ENCODE results near the gene CCZ1B.
"Not testable (repeated sequence)": the region's sequence is repeated elsewhere in the genome, so short reads cannot be mapped to it uniquely, and the experiment has no call there.

CCZ1B gene

DNA sequence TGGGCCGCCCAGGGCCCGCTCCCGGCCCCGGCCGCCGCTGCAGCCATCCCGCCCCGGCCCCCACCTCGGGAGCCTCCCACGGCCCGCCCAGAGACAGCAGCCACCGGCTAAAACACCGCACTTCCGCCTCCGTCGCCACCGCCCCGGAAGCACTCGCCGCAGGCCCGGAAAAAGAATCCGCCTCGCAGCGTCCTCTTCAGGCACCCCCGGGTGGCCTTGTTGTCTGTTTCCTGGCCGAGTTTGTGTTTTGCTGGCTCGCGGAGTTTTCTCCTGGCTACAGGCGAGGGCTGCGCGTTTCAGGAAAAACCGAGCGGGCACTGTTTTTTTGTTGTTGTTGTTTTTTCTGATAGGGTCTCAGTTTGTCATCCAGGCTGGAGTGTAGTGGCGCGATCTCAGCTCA is at the start of gene CCZ1B:
Gene CCZ1B (minus strand): TSS at position 125 of the 400 bp plus-strand sequence. CDS start 78 bp downstream, at position 47.
- DNase-seq: peak; percentile 74

GRCh38 chr7:6875022-6875421 is 48.9 kb upstream of the CCZ1B start:
- not testable (repeated sequence) for DNase-seq

- not testable (repeated sequence) for DNase-seq
These were observed 46.3 kb upstream of the CCZ1B start for GRCh38 chr7:6872246-6872945.

GRCh38 chr7:6871421-6872144 is 45.5 kb upstream of the CCZ1B start:
- DNase-seq: peak; percentile 8

DNA sequence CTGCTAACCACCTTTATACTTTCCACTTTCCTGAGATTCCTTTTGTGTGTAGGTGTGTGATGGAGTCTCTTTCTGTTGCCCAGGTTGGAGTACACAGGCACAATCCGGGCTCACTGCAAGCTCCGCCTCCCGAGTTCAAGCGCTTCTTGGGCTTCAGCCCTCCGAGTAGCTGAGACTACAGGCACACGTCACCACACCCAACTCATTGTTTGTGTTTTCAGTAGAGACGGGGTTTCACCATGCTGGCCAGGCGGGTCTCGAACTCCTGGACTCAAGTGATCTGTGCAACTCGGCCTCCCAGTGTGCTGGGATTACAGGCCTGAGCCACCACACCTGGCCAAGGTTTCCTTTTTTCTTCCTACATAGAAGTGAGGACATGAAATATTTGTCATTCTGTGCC is 38.7 kb upstream of the CCZ1B start:
- DNase-seq: not testable (repeated sequence)

DNA sequence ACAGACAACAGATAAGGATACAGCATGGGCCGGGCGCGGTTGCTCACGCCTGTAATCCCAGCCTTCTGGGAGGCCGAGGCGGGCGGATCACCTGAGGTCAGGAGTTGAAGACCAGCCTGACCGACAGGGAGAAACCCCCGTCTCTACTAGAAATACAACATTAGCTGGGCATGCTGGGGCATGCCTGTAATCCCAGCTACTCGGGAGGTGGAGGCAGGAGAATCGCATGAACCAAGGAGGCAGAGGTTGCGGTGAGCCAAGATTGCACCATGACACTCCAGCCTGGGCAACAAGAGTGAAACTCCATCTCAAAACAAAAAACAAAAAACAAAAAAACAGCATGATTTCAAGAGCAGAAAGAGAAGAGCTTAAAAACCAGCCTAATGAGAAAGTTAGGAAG is 38.1 kb upstream of the CCZ1B start:
- not testable (repeated sequence) for DNase-seq

GRCh38 chr7:6862876-6863275 is 36.8 kb upstream of the CCZ1B start:
- not testable (repeated sequence) for DNase-seq

GRCh38 chr7:6857721-6858314 is 31.7 kb upstream of the CCZ1B start:
- DNase-seq: peak; percentile 70

DNA sequence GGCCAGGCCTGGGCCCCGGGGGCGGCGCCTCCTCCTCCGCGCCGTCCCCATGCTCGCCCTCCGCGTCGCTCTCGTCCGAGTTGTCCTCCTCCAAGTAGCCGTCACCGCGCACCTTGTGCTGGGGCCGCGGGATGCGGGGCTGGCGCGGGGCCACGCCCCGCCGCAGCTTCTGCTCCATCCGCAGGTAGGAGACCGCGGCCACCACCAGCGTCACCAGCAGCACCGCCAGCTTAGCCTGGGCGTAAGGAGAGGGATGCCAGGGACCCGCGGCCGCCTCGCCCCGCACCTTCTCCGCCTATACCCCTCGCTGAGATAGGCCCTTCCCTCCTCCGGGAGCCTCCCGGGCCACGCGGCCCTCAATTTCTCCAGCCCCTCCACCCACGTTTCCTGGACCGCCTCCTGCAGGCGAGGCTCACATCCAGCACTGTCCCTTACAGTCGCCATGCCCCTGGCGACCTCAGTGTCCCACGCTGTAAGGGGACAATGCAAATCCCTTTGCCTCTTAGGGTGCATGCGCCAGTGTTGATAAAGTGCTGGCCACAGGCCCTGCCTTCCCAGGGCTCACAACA is 29.6 kb upstream of the CCZ1B start:
- DNase-seq: not testable (repeated sequence)

DNA sequence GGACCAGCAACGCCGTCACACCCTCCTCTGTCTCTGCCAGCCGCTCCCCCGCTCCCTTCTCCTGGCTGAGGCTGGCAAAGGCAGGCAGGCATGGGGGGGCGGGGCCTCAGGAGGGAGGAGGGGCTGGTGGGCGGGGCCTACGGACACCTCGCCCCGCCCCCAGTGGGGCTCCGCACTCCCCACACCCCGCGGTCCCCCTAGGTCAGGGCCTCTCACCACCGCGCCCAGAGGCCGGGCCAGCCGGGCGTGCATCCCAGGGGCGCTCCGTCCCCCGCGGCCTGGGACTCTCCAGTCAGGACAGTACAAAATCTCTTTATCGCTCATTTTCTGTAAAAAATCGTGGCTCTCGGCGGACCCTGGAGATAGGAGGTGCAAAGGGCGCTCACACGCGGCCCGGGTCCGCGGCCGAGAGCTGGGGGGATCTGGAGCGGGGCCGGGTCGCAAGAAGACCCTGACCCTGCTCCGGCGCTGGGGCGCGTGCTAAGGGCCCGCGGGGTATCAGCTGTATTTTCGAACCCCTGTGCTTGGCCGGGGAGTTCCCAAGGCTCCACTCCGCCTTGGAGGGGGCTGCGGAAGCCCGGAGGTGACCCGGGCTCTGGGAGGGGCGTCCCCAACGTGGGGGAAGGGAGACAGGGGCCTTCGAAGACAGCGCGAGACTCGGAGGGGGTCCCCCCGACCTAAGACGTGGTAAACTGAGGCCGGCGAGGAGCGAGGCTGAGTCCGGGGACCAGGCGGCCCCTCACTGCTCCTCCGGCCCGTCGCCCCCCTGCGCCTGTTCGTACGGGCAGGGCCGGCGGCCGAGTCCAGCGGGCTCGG is 28.9 kb upstream of the CCZ1B start:
- DNase-seq: peak; percentile 6

DNA sequence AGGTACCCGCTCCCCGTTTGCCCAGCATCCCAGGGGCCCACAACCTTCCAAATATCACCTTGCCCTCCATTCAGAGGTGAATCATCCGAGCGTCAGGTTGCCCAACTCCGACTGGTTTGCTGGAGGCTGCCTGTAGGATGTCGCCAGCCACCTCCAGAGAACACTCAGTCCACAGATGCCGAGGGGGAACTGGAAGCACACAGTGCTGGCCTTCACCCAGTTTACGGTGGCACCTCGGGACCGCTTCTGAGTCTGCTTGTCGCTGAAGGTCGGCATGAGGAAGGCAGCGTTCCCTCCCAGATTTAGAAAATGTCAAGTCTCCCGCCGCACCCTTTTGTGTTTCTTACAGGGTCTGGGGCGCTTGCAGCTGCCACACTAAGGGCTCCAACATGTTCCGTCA is 27.6 kb upstream of the CCZ1B start:
- DNase-seq: not testable (repeated sequence)

DNA sequence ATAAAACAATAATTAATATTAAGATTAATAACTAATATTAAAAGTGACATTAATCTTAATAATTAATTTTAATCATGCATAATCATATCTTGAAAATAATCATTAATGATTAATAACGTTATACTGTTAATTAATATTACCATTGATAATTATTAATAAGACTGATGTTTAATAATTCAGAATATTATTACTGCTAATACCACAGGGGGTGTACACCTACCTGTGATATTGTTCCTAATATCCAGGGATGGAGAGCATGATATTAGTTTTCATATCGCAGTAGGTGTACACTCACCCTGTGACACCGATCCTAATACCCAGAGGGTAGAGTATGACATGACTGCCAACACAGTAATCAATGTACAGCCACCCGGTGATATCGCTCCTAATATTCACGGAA is 23.1 kb upstream of the CCZ1B start:
- DNase-seq: not testable (repeated sequence)

DNA sequence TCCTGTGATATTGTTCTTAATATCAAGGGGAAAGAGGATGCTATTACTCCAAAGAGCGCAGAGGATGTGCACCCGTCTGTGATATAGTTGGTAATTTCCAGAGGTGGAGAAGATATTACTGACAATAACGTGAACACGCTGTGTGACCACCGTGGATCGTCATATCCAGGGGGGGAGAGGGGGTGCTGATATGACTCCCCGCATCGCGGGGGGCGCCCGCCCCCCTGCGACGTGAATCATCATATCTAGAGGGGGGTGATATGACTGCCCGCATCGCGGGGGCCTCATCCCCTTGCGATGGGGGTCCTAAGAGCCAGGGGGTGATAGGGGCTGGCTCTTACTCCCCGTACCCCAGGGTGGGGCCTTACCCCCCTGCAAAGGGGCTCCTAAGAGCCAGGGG is 21.7 kb upstream of the CCZ1B start:
- not testable (repeated sequence) for DNase-seq

GRCh38 chr7:6845971-6846449 is 19.9 kb upstream of the CCZ1B start:
- not testable (repeated sequence) for DNase-seq

DNA sequence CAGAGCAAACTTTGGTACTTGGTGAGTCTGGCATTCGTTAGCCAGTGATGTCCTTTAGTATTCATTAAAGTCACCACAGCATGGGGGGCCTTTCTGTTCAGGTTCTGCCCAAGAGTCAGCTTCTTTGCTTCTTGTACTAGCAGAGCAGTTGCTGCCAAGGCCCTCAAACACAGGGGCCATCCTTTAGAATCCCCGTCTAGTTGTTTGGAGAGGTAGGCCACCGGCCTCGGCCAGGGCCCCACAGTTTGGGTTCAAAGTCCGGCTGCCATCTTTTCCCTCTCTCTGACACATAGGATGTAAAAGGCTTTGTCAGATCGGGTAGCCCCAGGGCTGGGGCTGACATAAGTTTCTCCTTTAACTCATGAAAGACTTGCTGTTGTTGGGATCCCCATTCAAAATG is 17.6 kb upstream of the CCZ1B start:
- not testable (repeated sequence) for DNase-seq

- DNase-seq: not testable (repeated sequence)
These were observed 17.0 kb upstream of the CCZ1B start for GRCh38 chr7:6843092-6843491.

DNA sequence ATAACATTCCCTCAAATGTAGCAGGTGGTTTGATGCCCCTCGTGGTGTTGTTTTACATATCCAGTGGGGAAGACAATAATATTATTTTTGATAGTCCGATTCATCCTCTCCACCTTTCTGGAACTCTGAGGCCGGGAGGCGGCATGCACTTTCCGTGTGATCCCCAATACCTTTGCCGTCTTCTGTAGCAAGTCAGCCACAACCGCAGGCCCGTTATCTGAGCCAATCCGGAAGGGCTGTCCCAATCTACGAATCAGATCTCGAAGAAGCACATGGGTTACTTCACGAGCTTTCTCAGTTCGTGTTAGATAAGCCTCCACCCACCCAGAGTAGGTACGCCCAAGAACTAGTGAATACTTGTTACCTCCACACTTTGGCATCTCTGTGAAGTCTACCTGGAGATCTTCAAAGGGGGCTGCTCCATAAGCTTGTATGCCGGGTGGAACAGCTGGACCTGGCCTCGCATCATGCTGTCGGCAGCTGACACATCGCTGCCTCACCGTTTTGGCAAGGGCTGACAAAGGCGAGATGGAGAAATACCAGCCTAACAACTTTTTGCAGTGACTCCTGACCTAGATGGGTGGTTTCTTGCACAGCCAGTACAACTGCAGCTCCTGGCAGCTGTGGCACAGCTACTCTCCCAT is 16.3 kb upstream of the CCZ1B start:
- not testable (repeated sequence) for DNase-seq

DNA sequence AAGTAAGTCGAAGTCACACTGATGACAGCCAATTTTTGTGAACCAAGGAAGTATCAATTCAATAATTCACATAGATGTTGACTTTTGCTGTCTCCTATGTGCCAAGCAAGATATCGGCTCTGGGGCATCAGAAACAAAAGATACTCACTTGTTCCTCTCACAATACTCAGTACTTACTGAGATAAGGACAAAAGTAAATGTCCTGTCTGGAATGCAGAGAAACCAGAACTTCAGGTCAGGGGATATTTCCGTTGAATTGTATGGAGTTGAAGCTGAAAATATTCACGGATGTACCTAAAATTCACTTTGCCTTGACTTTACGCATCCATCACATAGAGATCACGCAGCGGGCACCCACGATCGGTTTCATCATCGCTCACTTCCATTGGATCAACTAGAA is 11.0 kb upstream of the CCZ1B start:
- not testable (repeated sequence) for DNase-seq

GRCh38 chr7:6835521-6835920 is 9.4 kb upstream of the CCZ1B start:
- DNase-seq: not testable (repeated sequence)

DNA sequence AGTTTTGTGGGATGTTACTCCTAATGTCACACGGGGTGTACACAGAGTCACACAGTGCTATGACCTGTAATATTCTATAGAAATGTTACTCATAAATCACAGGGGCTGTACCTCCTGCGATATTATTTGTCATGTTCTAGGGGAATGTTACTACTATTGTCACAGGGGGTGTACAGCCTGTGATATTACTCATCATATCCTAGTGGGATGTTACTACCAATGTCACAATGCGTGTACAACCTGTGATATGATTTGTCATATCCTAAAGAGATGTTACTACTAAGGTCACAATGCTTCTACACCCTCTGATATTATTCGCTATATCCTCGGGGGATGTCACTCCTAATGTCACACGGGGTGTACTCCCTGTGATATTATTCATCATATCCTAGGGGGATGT is 7.6 kb upstream of the CCZ1B start:
- DNase-seq: no peak

DNA sequence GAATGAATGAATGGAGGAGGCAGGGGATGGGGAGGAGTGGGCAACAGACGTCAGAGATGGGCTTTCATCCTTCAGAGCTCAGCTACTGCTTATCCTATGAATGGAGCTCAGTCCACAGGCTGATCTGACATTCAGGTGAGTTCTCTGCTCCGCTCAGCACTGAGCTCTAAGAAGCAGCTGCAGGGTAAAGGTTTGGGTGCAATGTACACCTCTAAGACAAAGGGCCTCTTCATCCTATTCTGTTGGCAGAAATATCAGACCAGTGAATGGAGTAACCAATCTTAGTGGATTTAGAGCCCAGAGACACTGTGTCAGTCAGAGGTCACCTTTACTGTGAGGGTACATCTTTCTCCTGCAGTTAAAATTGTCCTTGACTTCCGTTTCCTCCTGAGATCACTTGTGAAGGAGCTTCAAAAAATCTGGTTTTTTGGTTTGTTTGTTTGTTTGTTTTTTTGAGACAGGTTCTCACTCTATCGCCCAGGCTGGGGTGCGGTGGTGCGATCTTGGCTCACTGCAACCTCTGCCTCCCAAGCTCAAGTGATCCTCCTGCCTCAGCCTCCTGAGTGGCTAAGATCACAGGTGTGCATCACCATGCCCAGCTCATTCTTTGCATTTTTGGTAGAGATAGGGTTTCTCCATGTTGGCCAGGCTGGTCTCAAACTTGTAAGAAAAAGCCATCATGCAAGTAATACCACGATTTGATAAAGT is 5.1 kb upstream of the CCZ1B start:
- DNase-seq: no peak
